Tibial nerve (tissue), 4 donors: ENCODE results near the gene MMUT. TPM values are rescaled to one million over a fixed set of nuclear protein-coding genes. Genes with fewer than 3 reads are reported as not detected.
"Not testable (repeated sequence)": the region's sequence is repeated elsewhere in the genome, so short reads cannot be mapped to it uniquely, and the experiment has no call there.

Source experiments
- DNase-seq, 2 donors: peaks; one replicate each; pipeline ENCODE4 v3.0.0-alpha.2; 2019; ENCODE audit warnings: low spot score in 2 of 2
- H3K27ac ChIP-seq, 4 donors: fragments of 200-600 bp; sonication (generic) in 3 of 4; one replicate each; pipeline ENCODE4 v1.5.1; 2017 to 2019; ENCODE audit warnings: mild to moderate bottlenecking in 1 of 4
- H3K27me3 ChIP-seq, 2 donors: fragments of 200-600 bp; sonication (generic) in 1 of 2; one replicate each; pipeline versions ENCODE4 v1.5.1 to v1.6.0; 2017 to 2019
- H3K36me3 ChIP-seq, 3 donors: fragments of 200-600 bp; sonication (generic); one replicate each; pipeline ENCODE4 v1.5.1; 2018 to 2019
- H3K4me1 ChIP-seq, 4 donors: fragments of 200-600 bp; sonication (generic) in 3 of 4; one replicate each; pipeline ENCODE4 v1.5.1; 2017 to 2019
- H3K4me3 ChIP-seq, 4 donors: fragments of 200-600 bp; sonication (generic) in 3 of 4; one replicate each; pipeline ENCODE4 v1.5.1; 2017 to 2019; ENCODE audit warnings: mild to moderate bottlenecking in 1 of 4, moderate library complexity in 1 of 4
- H3K9me3 ChIP-seq, 4 donors: fragments of 200-600 bp; sonication (generic) in 3 of 4; one replicate each; pipeline ENCODE4 v1.5.1; 2017 to 2019
- EP300 ChIP-seq, 2 donors: sonication (generic); formaldehyde crosslinking; IDR thresholded peaks; one replicate each; pipeline ENCODE4 v1.6.1; 2017; ENCODE audit warnings: antibody characterized with exemption in 2 of 2, mild to moderate bottlenecking in 1 of 2
- POLR2A ChIP-seq, 2 donors: fragments of 450-650 bp; IDR thresholded peaks; one replicate each; pipeline ENCODE4 v1.6.1; 2017; ENCODE audit warnings: antibody characterized with exemption in 2 of 2, mild to moderate bottlenecking in 2 of 2, moderate library complexity in 2 of 2
- WGBS, 2 donors: methylation state at CpG; one replicate each; pipeline ENCODE4 v1.1.5; 2018; 5-methylcytosine and 5-hydroxymethylcytosine counted together
- total RNA-seq, 4 donors: library from RNA; depleted of rRNA; stranded (reverse); fragments of >200 nt; gene quantifications; one replicate each; pipeline ENCODE4 v1.1.0, GENCODE V29; 2016
- TF ChIP-seq, protein P1 (sequence below), 5 experiments: fragments of 200-600 bp in 3 of 5; fragments of 450-650 bp in 2 of 5; sonication (generic) in 3 of 5; IDR thresholded peaks; one replicate each; pipeline ENCODE4 v1.5.1; 2016 to 2019; ENCODE audit warnings: antibody characterized with exemption in 5 of 5, mild to moderate bottlenecking in 3 of 5, moderate library complexity in 2 of 5

The MMUT gene
- total RNA-seq, 4 donors from 2014 or later, result 9.0 to 21.3 (median 19.4) TPM

DNA sequence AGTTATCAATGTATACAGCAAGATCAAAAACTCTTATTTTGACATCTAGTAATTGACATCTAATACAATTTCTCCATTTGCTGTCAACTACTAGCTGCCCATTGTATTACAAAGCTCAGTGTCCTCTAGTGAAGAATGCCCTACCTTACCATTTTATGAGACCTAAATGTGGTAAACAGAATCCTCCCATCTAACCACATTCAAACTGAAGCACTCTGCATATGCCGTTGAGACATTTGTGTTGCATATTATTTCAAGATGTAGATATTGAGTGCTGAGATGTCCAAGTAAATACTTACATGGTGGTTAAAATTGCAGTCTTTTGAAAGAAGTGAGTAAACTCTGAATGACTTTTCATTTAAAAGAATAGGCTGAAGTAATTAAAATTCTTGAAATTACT is 36.1 kb upstream of the MMUT start:
- no peak for DNase-seq
- no peak overlapping the region for H3K4me3 ChIP-seq
- H3K36me3 ChIP-seq, result no peaks in the 10 kb centered on the region
- no peaks in the 10 kb centered on the region for H3K9me3 ChIP-seq
- TF ChIP-seq POLR2A (IDR thresholded peaks at IDR 0.05), result no peak
- TF ChIP-seq, protein P1, sequence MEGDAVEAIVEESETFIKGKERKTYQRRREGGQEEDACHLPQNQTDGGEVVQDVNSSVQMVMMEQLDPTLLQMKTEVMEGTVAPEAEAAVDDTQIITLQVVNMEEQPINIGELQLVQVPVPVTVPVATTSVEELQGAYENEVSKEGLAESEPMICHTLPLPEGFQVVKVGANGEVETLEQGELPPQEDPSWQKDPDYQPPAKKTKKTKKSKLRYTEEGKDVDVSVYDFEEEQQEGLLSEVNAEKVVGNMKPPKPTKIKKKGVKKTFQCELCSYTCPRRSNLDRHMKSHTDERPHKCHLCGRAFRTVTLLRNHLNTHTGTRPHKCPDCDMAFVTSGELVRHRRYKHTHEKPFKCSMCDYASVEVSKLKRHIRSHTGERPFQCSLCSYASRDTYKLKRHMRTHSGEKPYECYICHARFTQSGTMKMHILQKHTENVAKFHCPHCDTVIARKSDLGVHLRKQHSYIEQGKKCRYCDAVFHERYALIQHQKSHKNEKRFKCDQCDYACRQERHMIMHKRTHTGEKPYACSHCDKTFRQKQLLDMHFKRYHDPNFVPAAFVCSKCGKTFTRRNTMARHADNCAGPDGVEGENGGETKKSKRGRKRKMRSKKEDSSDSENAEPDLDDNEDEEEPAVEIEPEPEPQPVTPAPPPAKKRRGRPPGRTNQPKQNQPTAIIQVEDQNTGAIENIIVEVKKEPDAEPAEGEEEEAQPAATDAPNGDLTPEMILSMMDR (IDR thresholded peaks at IDR 0.05), result no peak
- TF ChIP-seq EP300 (IDR thresholded peaks at IDR 0.05), result no peak
- H3K27me3 ChIP-seq, result no peaks in the 10 kb centered on the region
- no peak overlapping the region for H3K27ac ChIP-seq
- 70 to 79% methylated on average over 1 of the region's 1 CpG for WGBS, 2 donors
- H3K4me1 ChIP-seq, result no peaks in the 10 kb centered on the region

DNA sequence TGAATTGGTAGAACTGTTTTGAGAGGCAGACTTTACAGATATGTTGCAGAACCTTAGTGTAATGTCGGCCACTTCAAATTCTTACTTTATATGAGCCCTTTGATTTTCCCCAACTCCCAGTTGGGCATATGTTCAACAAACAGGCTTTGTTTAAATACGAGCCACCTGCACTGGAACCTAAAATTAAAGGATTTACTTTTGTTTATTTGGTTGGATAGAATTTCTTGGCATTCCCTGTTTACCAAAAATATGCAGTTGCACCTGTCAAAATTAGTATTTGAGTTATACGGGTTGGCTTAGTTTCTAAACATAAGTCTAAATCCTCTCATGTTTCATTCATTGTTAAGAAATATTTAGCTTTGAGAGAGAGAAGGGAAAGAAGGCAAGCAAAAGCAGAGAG is 34.3 kb upstream of the MMUT start:
- no peaks in the 10 kb centered on the region for H3K4me1 ChIP-seq
- H3K27ac ChIP-seq, result no peak overlapping the region
- H3K36me3 ChIP-seq, result peaks cover 0 to 13% (median 0%) of the 10 kb centered on the region in 3 donors
- H3K9me3 ChIP-seq, result no peaks in the 10 kb centered on the region
- no peak overlapping the region for H3K4me3 ChIP-seq
- no peaks in the 10 kb centered on the region for H3K27me3 ChIP-seq
- WGBS, 2 donors, result 66 to 74% methylated on average over 3 of the region's 3 CpGs
- DNase-seq, result no peak
- TF ChIP-seq EP300 (IDR thresholded peaks at IDR 0.05), result no peak
- TF ChIP-seq, protein P1 (IDR thresholded peaks at IDR 0.05), result no peak
- TF ChIP-seq POLR2A (IDR thresholded peaks at IDR 0.05), result no peak

GRCh38 chr6:49490633-49491032 is 27.6 kb upstream of the MMUT start:
- 93 to 97% methylated on average over 4 of the region's 4 CpGs for WGBS, 2 donors
- TF ChIP-seq POLR2A (IDR thresholded peaks at IDR 0.05) (no peak), EP300 (IDR thresholded peaks at IDR 0.05) (no peak)
- TF ChIP-seq, protein P1 (IDR thresholded peaks at IDR 0.05), result no peak
- H3K27me3 ChIP-seq, result no peaks in the 10 kb centered on the region

DNA sequence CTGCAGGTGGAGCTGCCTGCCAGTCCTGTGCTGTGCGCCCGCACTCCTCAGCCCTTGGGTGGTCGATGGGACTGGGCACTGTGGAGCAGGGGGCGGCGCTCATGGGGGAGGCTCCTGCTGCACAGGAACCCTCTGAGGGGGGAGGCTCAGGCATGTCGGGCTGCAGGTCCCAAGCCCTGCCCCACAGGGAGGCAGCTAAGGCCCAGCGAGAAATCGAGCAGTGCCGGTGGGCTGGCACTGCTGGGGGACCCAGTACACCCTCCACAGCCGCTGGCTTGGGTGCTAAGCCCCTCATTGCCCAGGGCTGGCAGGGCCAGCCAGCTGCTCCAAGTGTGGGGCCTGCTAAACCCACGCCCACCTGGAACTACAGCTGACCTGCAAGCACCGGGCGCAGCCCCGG is 20.3 kb upstream of the MMUT start:
- H3K27ac ChIP-seq, H3K27me3 ChIP-seq, H3K4me3 ChIP-seq, H3K9me3 ChIP-seq, DNase-seq, H3K4me1 ChIP-seq: not testable (repeated sequence)
- WGBS, 2 donors, result 90 to 100% methylated on average over 13 of the region's 14 CpGs
- peaks cover 0 to 38% (median 0%) of the 10 kb centered on the region in 3 donors for H3K36me3 ChIP-seq

More at GRCh38 chr6:49490633-49491032, 27.6 kb upstream of the MMUT start:
- H3K27ac ChIP-seq, result no peak overlapping the region
- H3K4me3 ChIP-seq, result no peak overlapping the region
- peaks cover 0 to 46% (median 0%) of the 10 kb centered on the region in 3 donors for H3K36me3 ChIP-seq
- no peak for DNase-seq
- H3K4me1 ChIP-seq, result no peaks in the 10 kb centered on the region
- H3K9me3 ChIP-seq, result no peaks in the 10 kb centered on the region

DNA sequence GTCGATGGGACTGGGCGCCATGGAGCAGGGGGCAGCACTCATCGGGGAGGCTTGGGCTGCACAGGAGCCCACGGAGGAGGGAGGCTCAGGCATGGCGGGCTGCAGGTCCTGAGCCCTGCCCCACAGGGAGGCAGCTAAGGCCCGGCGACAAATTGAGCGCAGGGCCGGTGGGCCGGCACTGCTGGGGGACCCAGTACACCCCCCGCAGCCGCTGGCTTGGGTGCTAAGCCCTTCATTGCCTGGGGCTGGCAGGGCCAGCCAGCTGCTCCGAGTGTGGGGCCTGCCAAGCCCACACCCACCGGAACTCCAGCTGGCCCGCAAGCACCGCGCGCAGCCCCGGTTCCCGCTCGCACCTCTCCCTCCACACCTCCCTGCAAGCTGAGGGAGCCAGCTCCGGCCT is 18.8 kb upstream of the MMUT start:
- H3K27me3 ChIP-seq, H3K9me3 ChIP-seq, DNase-seq, H3K4me1 ChIP-seq, H3K27ac ChIP-seq, H3K4me3 ChIP-seq: not testable (repeated sequence)
- H3K36me3 ChIP-seq, result peaks cover 0 to 43% (median 0%) of the 10 kb centered on the region in 3 donors
- WGBS, 2 donors, result 96 to 97% methylated on average over 19 to 21 of the region's 22 CpGs

GRCh38 chr6:49479308-49479970 is 16.4 kb upstream of the MMUT start:
- Histone ChIP-seq H3K9me3 (no peaks in the 10 kb centered on the region), H3K36me3 (peaks cover 0 to 43% (median 0%) of the 10 kb centered on the region in 3 donors), H3K27ac (no peak overlapping the region), H3K4me3 (no peak overlapping the region), H3K27me3 (no peaks in the 10 kb centered on the region), H3K4me1 (no peaks in the 10 kb centered on the region)
- WGBS, 2 donors, result 88 to 91% methylated on average over 3 of the region's 3 CpGs
- DNase-seq, result no peak
- TF ChIP-seq, protein P1 (IDR thresholded peaks at IDR 0.05), result no peak
- TF ChIP-seq POLR2A (IDR thresholded peaks at IDR 0.05) (no peak), EP300 (IDR thresholded peaks at IDR 0.05) (no peak)

DNA sequence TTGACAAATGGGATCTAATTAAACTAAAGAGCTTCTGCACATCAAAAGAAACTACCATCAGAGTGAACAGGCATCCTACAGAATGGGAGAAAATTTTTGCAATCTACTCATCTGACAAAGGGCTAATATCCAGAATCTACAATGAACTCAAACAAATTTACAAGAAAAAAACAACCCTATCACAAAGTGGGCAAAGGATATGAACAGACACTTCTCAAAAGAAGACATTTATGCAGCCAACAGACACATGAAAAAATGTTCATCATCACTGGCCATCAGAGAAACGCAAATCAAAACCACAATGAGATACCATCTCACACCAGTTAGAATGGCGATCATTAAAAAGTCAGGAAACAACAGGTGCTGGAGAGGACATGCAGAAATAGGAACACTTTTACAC is 13.5 kb upstream of the MMUT start:
- not testable (repeated sequence) for DNase-seq, H3K27ac ChIP-seq, H3K4me1 ChIP-seq, H3K4me3 ChIP-seq, H3K9me3 ChIP-seq, H3K27me3 ChIP-seq
- WGBS, 2 donors, result 96 to 100% methylated on average over 2 of the region's 2 CpGs
- H3K36me3 ChIP-seq, result peaks cover 0 to 49% (median 0%) of the 10 kb centered on the region in 3 donors
